Breast epithelium (tissue), 3 donors: ENCODE results near the gene FCHSD2.
"Not testable (repeated sequence)": the region's sequence is repeated elsewhere in the genome, so short reads cannot be mapped to it uniquely, and the experiment has no call there.

Source experiments
- CTCF ChIP-seq, 3 donors: fragments of 450-650 bp; IDR thresholded peaks; one replicate each; pipeline ENCODE4 v1.5.1; 2016 to 2017; ENCODE audit warnings: antibody characterized with exemption in 3 of 3, mild to moderate bottlenecking in 3 of 3, moderate library complexity in 3 of 3
- POLR2A ChIP-seq: fragments of 450-650 bp; IDR thresholded peaks from one replicate; pipeline ENCODE4 v1.6.1; 2016; ENCODE audit warnings: antibody characterized with exemption, mild to moderate bottlenecking, moderate library complexity
- POLR2AphosphoS5 ChIP-seq, 3 donors: sonication (generic); formaldehyde crosslinking; IDR thresholded peaks; one replicate each; pipeline ENCODE4 v1.6.1; 2017; ENCODE audit warnings: antibody characterized with exemption in 3 of 3

GRCh38 chr11:72791228-72791627, 350.9 kb downstream of the FCHSD2 start:
- not testable (repeated sequence) for TF ChIP-seq POLR2A; CTCF (IDR thresholded peaks at IDR 0.05); POLR2AphosphoS5 (IDR thresholded peaks at IDR 0.05)
